K562 (cell line): Measurements from ENCODE around the gene KCNJ10. TPM values are rescaled to one million over a fixed set of nuclear protein-coding genes. Genes with fewer than 3 reads are reported as not detected.

Source experiments
- ATAC-seq: fragments of 200-7000 bp; cut with Tn5 transposase; 3 replicates; pipeline ENCODE4 v1.9.1; 2020; ENCODE audit warnings: moderate library complexity
- BruUV-seq: library from RNA; stranded (reverse); fragments of 400-500 nt; replicated peaks from 2 replicates; lab custom pipeline; 2021; lab: Mats Ljungman, UMichigan
- CTCF ChIA-PET: fragments of 300-600 bp; formaldehyde crosslinking; extraction: SDS; loops from one replicate; lab custom pipeline; 2021; ENCODE audit warnings: low intra/inter-chr PET ratio; lab: Yijun Ruan, JAX
- POLR2A ChIA-PET: fragments of 300-600, 350-650 bp; sonication (Branson Sonifier 250); formaldehyde crosslinking; extraction: SDS; loops from one replicate; lab custom pipeline; 2021; ENCODE audit warnings: antibody characterized with exemption, inconsistent platforms; lab: Yijun Ruan, JAX
- DNase-seq, 4 experiments: peaks; one replicate each; pipeline versions ENCODE4 v3.0.0 to v3.0.0-alpha.2; 2011 to 2018; ENCODE audit warnings: low spot score in 3 of 4, mixed read lengths in 3 of 4; ENCODE audit errors: extremely low read depth in 1 of 4
- FAIRE-seq: peaks from 2 replicates; lab custom pipeline; 2011; peaks lifted over from hg19 to GRCh38; lab: Jason Lieb, UNC
- H2AFZ ChIP-seq: 2 replicates; pipeline ENCODE4 v1.6.0; 2011; ENCODE audit warnings: low read depth, low read length, control low read depth, inconsistent platforms
- H3K27ac ChIP-seq: fragments of 200-600 bp; 3 replicates; pipeline ENCODE4 v1.8.0; 2011; ENCODE audit warnings: low read depth, mild to moderate bottlenecking, control low read depth, inconsistent platforms, low read length, moderate library complexity, mixed read lengths; ENCODE audit errors: extremely low read depth
- H3K27me3 ChIP-seq, 2 experiments: fragments of 300-600 bp in 1 of 2; 2 replicates in 1 of 2; 3 replicates in 1 of 2; pipeline versions ENCODE4 v1.6.0 to v1.8.0; 2011; ENCODE audit warnings: inconsistent platforms in 2 of 2, low read length in 2 of 2, mild to moderate bottlenecking in 1 of 2, mixed read lengths in 1 of 2, moderate library complexity in 1 of 2; ENCODE audit not compliant: control insufficient read depth in 2 of 2, insufficient read depth in 2 of 2
- H3K36me3 ChIP-seq: fragments of 300-600 bp; 3 replicates; pipeline ENCODE4 v1.8.0; 2011; ENCODE audit warnings: mild to moderate bottlenecking, low read length, inconsistent platforms; ENCODE audit not compliant: control insufficient read depth, insufficient read depth
- H3K4me1 ChIP-seq, 2 experiments: fragments of 200-600 bp in 1 of 2; replicated peaks in 1 of 2; 2 replicates in 1 of 2; 3 replicates in 1 of 2; pipeline versions ENCODE4 v1.5.1 to v1.8.0; 2011; ENCODE audit warnings: inconsistent platforms in 2 of 2, low read length in 2 of 2, mild to moderate bottlenecking in 1 of 2, mixed read lengths in 1 of 2, moderate library complexity in 1 of 2; ENCODE audit not compliant: control insufficient read depth in 2 of 2, insufficient read depth in 2 of 2
- H3K4me2 ChIP-seq: 2 replicates; pipeline ENCODE4 v1.6.1; 2011; ENCODE audit warnings: low read length, control low read depth, inconsistent platforms, mixed read lengths; ENCODE audit not compliant: insufficient read depth
- H3K4me3 ChIP-seq: fragments of 200-600 bp; sonication (generic), shearing (Covaris generic); 2 replicates; pipeline ENCODE4 v1.5.1; 2016; ENCODE audit warnings: control low read depth, inconsistent platforms
- H3K79me2 ChIP-seq: fragments of 200-600 bp; 3 replicates; pipeline ENCODE4 v1.8.0; 2011; ENCODE audit warnings: low read length, inconsistent platforms; ENCODE audit not compliant: control insufficient read depth, insufficient read depth
- H3K9ac ChIP-seq, 2 experiments: 2 replicates each; pipeline versions ENCODE4 v1.6.0 to v1.6.1; 2011; ENCODE audit warnings: low read depth in 2 of 2, low read length in 2 of 2, control low read depth in 1 of 2, inconsistent platforms in 1 of 2, mild to moderate bottlenecking in 1 of 2, mixed read lengths in 1 of 2; ENCODE audit not compliant: insufficient read depth in 1 of 2
- H3K9me1 ChIP-seq: one replicate; pipeline ENCODE4 v1.6.0; 2011; ENCODE audit warnings: inconsistent platforms, mild to moderate bottlenecking, low read length, moderate library complexity; ENCODE audit not compliant: control insufficient read depth, insufficient read depth
- H3K9me3 ChIP-seq: replicated peaks from 2 replicates; pipeline ENCODE4 v1.5.1; 2011; ENCODE audit warnings: low read depth, low read length, inconsistent platforms; ENCODE audit not compliant: control insufficient read depth, insufficient read depth
- H4K20me1 ChIP-seq: replicated peaks from 2 replicates; pipeline ENCODE4 v1.6.1; 2011; ENCODE audit warnings: low read length, inconsistent platforms, mixed read lengths; ENCODE audit not compliant: control insufficient read depth, insufficient read depth
- ZBTB33 ChIP-seq: sonication (generic); formaldehyde crosslinking; IDR thresholded peaks from 2 replicates; pipeline ENCODE4 v1.8.1; 2023; ENCODE audit warnings: mild to moderate bottlenecking, missing genetic modification reagents
- WGBS: fragments of 100-300 bp; shearing (Covaris generic); methylation state at CpG from one replicate; pipeline ENCODE4 v1.1.6; 2016; ENCODE audit warnings: low coverage, mixed read lengths; ENCODE audit not compliant: insufficient coverage; ENCODE audit errors: missing lambda C conversion rate; 5-methylcytosine and 5-hydroxymethylcytosine counted together
- in situ Hi-C: fragments of 300-500 bp; cut with MboI; formaldehyde crosslinking; loops from 4 replicates; pipeline ENCODE4 v1.15.0; 2018; ENCODE audit warnings: inconsistent platforms, mixed read lengths
- intact Hi-C: fragments of 100-400 bp; cut with micrococcal nuclease; formaldehyde crosslinking; loops from 2 replicates; pipeline ENCODE4 v1.14.2; 2022
- polyA plus RNA-seq, 8 experiments: library from polyadenylated mRNA; depleted of rRNA in 4 of 8; stranded (reverse) in 5 of 8; unstranded in 3 of 8; fragments of >200 nt; fragmentation: Nextera tagmentation in 2 of 8; fragmentation: Illumina TruSeq in 1 of 8; extraction: Ambion mirVana in 2 of 8; extraction: Trizol in 1 of 8; gene quantifications; 2 replicates each; pipeline versions ENCODE4 v1.2.1 to v1.2.3, GENCODE V29; 2011 to 2014; ENCODE audit warnings: inconsistent platforms in 1 of 8, missing spikeins in 1 of 8
- total RNA-seq, 7 experiments: library from RNA; depleted of rRNA in 6 of 7; stranded (reverse); fragments of >200 nt in 6 of 7; fragmentation: Illumina TruSeq in 2 of 7; extraction: Trizol in 2 of 7; gene quantifications; 2 replicates each; pipeline versions ENCODE4 v1.2.1 to v1.2.3, GENCODE V29; 2011 to 2021; ENCODE audit warnings: low replicate concordance in 1 of 7

KCNJ10 gene
- total and polyA plus RNA-seq, 9 of the 15 experiments (the other 6 are each of a cell fraction or from before 2014, with no cell fraction given) = 0.06 to 0.11 TPM; not detected in 7

DNA sequence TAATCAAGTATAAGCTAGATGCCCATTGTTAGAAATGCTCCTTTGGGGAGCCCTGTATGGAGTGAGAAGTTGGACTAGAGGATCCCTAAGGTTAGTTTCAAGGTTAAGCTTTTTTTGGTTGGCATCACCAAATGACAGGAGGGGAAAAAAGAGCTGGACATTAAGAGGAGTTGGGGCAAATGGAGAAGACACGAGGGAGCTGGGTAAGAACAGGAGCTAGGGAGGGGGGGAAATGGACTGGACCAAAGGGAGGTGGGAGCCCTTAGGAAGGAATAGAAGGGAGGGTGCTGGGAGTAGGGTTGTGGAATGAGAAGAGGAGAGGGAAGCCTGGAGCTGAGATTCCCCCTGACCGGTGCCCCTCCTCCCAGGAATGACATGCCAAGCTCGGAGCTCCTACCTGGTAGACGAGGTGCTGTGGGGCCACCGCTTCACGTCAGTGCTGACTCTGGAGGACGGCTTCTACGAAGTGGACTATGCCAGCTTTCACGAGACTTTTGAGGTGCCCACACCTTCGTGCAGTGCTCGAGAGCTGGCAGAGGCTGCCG, 17.2 kb upstream of the KCNJ10 start:
- no peaks in the 10 kb centered on the region for H3K9me1 ChIP-seq
- H3K4me2 ChIP-seq = no peak overlapping the region
- H3K36me3 ChIP-seq = no peaks in the 10 kb centered on the region
- POLR2A ChIA-PET = interaction anchor here (1.5 kb wide), 1 partner anchor 204 kb away, joined by 4 read pairs; no protein-coding TSS in a partner anchor
- peaks cover 0 to 16% of the 10 kb centered on the region in 2 experiments; a peak in 1 of 5 replicates for H3K4me1 ChIP-seq
- intact Hi-C loops (no loop called here), in situ Hi-C loops (no loop called here)
- CTCF ChIA-PET = interaction anchor here (1.0 kb wide), 1 partner anchor 289 kb away, joined by 3 read pairs; no protein-coding TSS in a partner anchor
- no peak for FAIRE-seq
- no peak overlapping the region for H3K9ac ChIP-seq
- DNase-seq = no peak
- BruUV-seq = no TSS peak
- TF ChIP-seq ZBTB33 (CRISPR knock-in tag) = no peak
- no peaks in the 10 kb centered on the region for H3K9me3 ChIP-seq
- no peak for ATAC-seq
- peaks cover 7% of the 10 kb centered on the region; the same call in 1 of the 2 replicates for H4K20me1 ChIP-seq
- H3K27ac ChIP-seq = no peak overlapping the region
- 24% methylated on average over 9 of the region's 12 CpGs for WGBS
- H2AFZ ChIP-seq = no peak overlapping the region
- no peak overlapping the region for H3K4me3 ChIP-seq
- H3K79me2 ChIP-seq = no peaks in the 10 kb centered on the region
- peaks cover 0 to 5% of the 10 kb centered on the region in 2 experiments; a peak in 1 of 5 replicates for H3K27me3 ChIP-seq
